GM15510 (cell line): ENCODE measurements around the gene RDH11.

ENCODE experiments used
- POLR2A ChIP-seq: IDR thresholded peaks from 3 replicates; pipeline ENCODE4 v1.6.1; 2011; ENCODE audit warnings: borderline replicate concordance; ENCODE audit not compliant: insufficient read length; ENCODE audit errors: extremely low read depth

RDH11 gene, protein sequence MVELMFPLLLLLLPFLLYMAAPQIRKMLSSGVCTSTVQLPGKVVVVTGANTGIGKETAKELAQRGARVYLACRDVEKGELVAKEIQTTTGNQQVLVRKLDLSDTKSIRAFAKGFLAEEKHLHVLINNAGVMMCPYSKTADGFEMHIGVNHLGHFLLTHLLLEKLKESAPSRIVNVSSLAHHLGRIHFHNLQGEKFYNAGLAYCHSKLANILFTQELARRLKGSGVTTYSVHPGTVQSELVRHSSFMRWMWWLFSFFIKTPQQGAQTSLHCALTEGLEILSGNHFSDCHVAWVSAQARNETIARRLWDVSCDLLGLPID

DNA sequence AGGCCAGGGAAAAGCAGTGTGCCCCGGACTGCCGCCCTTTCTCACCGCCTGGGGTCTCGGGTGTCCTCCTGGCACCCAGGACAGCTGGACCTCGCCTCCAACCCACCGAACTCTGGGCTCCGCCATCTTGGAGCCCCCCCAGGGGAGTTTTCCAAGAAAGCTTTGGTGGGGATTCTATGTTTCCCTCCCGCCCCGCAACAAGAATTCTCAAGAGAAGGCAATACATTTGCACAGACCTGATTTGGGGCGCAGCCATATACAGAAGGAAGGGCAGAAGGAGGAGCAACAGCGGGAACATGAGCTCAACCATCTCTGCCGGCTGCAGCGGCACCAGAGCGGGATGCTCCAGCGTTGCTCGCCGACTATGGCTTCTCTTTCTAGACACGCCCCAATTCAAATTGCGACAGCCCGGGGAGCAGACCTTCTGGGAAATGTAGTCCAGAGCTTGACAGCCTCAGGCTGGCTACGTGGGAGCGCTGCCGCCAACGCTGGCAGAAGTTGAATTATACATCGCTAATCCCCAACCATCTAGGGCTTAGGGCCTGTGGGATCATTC is at the start of gene RDH11:
TSS of gene RDH11 (minus strand) at position 371 of the 556 bp plus-strand sequence. CDS start at position 310, 61 bp downstream.
- peak; percentile 95 for TF ChIP-seq POLR2A

DNA sequence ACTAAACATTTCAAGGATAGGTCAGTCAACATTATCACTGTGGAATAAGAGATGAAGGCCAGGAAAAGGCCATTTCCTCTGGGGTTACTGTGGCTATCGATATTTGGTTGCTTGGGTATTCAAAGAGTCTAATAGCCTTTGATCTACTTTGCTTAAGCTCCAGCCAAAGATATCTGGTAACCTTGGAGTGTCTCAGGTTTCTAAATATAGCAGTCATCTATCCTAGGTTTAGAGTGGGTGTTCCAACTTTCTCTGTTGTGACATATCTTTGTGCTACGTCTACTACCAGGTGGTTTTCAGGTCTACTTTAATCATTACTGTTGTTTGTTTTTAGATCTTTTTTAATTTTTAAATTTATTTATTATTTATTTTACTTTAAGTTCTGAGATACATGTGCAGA is 48.5 kb upstream of the RDH11 start:
- TF ChIP-seq POLR2A, result no peak

DNA sequence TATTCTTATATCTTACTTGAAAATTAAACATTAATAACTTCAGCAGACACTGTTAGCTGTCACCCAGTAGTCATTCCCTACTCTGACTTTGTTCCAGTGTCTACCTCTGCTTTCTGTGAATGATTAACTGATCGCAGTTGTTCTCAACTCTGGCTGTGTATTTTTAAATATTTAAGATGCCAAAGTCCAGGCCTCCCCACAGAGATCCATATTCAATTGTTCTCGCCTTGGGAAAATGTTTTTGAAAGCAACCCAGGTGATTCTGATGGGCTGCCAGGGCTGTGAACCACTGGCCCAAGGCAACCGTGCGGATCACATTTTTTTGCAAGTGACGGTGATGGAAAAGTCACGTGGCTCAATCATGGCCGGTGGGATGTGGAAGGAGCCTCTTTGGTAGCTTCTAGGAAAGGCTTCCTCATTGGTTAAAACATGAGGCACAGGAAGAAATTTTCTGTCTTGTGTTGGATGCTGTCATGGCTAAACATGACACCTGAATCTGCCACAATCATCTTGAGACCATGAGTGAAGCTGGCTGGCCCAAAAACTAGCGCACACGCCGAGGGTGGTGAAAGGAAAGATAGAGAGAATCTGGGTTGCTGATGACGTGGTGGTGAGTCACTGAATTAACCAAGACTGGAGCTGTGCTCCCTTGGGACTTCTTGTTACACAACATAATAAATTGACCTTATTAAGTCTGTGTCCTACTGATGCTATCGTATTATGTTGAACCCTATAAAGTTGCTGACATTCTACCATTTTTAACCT is 43.4 kb upstream of the RDH11 start:
- no peak for TF ChIP-seq POLR2A

DNA sequence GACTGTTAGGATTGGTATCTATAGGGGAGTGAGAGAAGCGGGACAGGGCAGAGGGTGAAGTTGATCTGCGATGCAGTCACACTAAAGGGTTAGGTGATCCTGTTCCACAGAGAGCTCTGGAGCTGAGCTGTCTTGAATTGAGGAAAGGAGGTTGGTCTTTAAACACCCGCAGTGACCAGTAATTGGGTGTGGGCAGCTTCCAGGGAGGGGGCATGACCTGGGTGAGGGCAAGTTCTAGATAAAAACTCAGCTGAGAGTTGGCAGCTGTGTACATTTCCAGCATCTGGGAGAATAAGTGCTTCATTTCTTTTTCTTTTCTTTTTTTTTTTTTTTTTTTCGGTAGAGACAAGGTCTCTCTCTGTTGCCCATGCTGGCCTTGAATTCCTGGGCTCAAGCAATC is 41.2 kb upstream of the RDH11 start:
- TF ChIP-seq POLR2A, result no peak

DNA sequence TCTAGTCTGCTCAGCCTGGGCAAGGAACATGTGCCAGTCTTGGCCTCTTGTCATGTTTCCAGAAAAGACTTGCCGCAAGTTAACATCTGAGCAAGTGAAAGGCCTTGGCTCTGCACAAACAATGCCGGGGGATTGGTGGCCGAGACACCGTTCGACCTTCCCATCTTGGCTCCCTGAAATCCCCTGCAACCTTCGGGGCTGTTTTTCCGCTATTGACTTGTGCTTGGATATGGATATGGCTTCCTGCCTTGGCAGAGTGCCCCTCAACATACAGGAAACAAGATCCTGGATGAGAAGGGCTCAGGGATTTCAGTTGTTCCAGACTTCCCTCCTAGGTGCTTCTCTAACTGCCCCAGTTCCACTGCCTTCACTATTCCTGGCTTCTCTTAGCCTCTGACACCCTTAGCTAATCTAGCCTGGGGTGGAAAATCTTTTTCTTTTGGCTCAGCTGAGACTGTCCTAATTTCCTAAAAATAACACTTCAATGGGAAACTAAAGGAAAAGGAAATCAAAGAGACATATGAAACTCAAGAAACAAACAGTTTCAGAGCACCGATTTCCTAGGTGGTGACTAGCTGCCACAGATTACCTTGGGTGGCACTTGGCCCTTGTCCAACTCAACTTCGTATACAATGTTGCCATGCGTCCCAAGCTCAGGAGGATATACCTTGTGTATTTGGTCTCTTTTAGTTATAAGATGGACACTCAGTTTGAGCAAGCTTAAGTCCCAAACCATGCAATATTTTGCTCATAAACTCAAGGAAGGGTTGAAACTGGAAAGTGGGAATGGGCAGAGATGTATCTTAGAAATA is 40.0 kb upstream of the RDH11 start:
- no peak for TF ChIP-seq POLR2A

DNA sequence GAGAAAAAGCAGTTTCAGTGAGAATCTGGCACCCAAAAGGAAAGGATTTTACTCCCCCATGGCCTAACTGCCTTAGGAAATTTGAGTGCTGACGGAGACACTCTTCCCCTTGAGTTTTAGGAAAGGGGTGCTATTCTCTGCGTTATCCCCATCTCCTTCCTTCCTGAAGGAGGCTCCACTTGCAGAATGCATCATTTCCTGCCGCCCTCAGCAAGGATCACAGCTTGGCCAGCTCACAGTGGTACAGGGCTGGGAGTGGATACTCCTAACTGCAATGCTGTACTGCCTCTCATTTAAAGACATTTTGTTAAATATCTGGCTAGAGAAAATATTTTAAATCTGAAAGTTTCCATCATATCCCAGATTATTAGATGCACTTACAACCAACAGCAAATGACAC is 39.1 kb upstream of the RDH11 start:
- TF ChIP-seq POLR2A, result no peak

DNA sequence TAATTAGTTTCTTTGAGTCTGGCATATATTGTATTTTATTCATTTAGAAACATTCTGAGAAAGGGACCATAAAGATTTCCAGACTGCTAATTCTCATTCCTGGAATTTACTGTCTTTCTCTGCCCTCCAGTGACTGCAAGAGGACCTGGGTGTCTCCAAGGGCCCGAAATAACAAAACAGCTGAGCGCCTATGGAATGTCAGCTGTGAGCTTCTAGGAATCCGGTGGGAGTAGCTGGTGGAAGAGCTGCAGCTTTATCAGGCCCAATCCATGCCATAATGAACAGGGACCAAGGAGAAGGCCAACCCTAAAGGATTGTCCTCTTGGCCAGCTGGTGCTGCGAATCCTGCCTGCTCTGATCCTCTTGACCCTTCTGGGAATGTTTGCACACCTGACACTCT is 38.1 kb upstream of the RDH11 start:
- TF ChIP-seq POLR2A, result no peak

DNA sequence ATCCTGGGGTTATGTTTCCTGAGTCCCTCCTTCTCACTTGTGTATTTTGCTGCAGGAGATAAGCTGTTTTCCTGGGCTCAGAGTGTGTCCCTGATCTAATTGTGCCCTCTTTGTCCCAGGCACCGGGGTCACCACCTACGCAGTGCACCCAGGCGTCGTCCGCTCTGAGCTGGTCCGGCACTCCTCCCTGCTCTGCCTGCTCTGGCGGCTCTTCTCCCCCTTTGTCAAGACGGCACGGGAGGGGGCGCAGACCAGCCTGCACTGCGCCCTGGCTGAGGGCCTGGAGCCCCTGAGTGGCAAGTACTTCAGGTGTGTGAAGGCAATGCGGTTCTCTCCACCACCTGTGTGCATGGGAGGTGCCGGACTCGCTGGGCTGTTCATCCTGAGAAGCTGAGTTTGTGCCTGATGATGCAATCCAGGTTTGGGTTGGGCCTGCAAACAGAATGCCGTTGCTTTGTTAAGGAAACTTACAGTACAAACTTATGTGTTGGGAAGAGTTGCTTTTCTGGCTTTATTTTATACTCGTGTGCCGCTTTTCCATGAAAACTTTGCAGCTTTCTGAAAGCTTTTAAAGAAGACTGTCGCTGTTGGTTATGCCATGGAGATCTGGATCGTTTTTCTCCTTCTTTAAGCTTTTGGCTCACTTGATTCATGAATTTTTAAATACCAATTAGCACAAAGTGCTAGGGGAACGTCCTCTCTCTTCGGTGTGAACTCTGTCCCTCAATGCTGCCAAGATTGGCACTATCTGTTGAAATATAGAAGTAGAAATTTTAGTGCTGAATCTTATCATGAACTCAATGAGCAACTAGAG is 33.7 kb upstream of the RDH11 start:
- no peak for TF ChIP-seq POLR2A

DNA sequence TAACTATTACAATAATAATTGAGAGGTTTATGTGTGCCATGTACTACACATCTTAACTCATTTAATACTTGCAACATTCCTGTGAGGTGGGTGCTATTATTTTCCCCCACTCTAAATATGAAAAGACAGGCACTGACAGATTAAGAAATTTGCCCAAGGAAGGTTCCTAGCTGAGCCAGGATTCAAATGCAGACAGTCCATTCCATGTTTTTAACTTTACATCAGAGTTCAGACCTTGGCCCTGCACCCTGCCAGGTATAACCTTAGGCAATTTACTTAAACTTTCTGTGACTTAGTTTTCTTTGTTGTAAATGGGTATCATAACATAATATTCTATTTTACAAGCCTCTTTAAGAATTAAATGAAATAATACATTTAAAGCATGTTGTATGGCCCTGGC is 32.7 kb upstream of the RDH11 start:
- no peak for TF ChIP-seq POLR2A

DNA sequence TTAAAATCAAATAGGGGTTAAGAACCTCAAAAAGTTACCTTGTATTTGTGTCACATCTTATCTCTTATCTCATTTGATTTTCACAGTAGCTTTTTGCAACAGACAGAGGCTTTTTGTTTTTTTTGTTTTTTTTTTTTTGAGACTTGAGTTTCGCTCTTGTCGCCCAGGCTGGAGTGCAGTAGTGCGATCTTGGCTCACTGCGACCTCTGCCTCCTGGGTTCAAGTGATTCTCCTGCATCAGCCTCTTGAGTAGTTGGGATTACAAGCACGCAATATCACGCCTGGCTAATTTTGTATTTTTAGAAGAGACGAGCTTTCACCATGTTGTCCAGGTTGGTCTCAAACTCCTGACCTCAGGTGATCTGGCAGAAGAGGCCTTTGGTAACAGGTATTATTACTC is 31.8 kb upstream of the RDH11 start:
- TF ChIP-seq POLR2A, result no peak

DNA sequence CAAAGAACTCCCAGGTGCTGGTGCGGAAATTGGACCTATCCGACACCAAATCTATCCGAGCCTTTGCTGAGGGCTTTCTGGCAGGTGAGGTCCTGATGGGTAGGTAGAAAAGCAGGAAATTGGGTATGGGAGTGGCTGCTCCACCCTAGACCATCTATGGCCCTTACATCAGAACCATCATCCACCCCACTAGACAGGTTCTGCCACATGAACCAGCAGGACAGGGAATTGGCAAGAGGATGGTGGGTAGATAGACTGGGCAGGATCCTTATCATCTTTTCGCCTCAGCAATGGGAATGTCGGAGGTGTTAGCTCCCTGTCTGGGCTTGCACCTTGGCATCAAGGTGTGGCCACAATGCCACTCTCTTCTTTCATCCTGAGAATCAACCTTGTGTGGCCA is 29.6 kb upstream of the RDH11 start:
- TF ChIP-seq POLR2A, result no peak

DNA sequence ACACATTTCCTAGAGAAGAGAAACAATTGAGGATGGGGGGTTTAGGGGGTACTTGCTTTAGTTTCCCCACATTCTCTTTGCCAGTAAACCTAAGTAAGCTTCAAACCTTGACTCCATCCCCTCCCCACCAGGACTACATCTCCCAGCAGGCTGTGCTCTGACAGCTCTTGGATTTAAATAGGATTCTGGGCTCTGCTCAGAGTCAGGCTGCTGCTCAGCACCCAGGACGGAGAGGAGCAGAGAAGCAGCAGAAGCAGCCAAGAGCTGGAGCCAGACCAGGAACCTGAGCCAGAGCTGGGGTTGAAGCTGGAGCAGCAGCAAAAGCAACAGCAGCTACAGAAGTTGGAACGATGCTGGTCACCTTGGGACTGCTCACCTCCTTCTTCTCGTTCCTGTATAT is 26.7 kb upstream of the RDH11 start:
- TF ChIP-seq POLR2A, result no peak

DNA sequence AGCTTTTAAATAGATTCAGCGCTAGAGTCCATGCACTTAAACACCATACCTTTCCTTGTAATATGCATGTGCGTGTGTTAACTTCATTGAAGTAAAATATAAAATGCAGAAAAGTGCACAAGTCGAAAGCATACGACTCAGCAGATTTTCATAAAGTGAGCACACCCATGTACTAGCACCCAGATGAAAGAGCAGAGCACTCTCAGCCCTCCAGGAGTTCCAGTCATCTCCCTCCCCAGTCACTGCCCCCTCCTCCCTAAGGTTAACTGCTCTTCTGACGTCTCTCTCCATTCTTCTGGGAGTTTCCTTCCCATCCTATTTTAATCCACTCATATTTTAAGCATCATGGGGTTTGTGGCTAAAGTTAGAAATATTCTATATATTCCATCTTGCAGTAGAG is 26.3 kb upstream of the RDH11 start:
- TF ChIP-seq POLR2A, result no peak

DNA sequence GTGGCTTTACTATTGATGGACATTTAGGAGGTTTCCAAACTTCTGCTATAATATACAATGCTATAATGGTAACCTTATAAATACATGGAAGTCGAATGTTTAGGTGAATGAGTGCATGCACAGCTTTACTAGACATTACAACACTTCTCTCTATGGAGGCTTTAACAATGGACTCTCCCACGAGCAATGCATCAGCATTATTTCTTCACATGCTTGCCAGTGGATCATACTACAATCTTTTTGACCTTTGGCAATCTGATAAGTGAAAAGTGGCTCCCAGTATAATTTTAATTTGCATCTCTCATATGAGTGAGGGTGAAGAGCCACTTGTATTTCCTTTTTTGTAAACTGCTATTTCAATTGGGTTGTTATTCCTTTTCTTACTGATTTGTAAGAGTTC is 24.3 kb upstream of the RDH11 start:
- no peak for TF ChIP-seq POLR2A
